K562 (cell line): ENCODE data around the gene ADD3. TPM values are rescaled to one million over a fixed set of nuclear protein-coding genes. Genes with fewer than 3 reads are reported as not detected.

ENCODE experiments used
- ATAC-seq: fragments of 200-7000 bp; cut with Tn5 transposase; 3 replicates; pipeline ENCODE4 v1.9.1; 2020; ENCODE audit warnings: moderate library complexity
- BruUV-seq: library from RNA; stranded (reverse); fragments of 400-500 nt; replicated peaks from 2 replicates; lab custom pipeline; 2021; lab: Mats Ljungman, UMichigan
- CTCF ChIA-PET: fragments of 300-600 bp; formaldehyde crosslinking; extraction: SDS; loops from one replicate; lab custom pipeline; 2021; ENCODE audit warnings: low intra/inter-chr PET ratio; lab: Yijun Ruan, JAX
- POLR2A ChIA-PET: fragments of 300-600, 350-650 bp; sonication (Branson Sonifier 250); formaldehyde crosslinking; extraction: SDS; loops from one replicate; lab custom pipeline; 2021; ENCODE audit warnings: antibody characterized with exemption, inconsistent platforms; lab: Yijun Ruan, JAX
- DNase-seq, 4 experiments: peaks; one replicate each; pipeline versions ENCODE4 v3.0.0 to v3.0.0-alpha.2; 2011 to 2018; ENCODE audit warnings: low spot score in 3 of 4, mixed read lengths in 3 of 4; ENCODE audit errors: extremely low read depth in 1 of 4
- FAIRE-seq: peaks from 2 replicates; lab custom pipeline; 2011; peaks lifted over from hg19 to GRCh38; lab: Jason Lieb, UNC
- H2AFZ ChIP-seq: 2 replicates; pipeline ENCODE4 v1.6.0; 2011; ENCODE audit warnings: low read depth, low read length, control low read depth, inconsistent platforms
- H3K27ac ChIP-seq: fragments of 200-600 bp; 3 replicates; pipeline ENCODE4 v1.8.0; 2011; ENCODE audit warnings: low read depth, mild to moderate bottlenecking, control low read depth, inconsistent platforms, low read length, moderate library complexity, mixed read lengths; ENCODE audit errors: extremely low read depth
- H3K27me3 ChIP-seq, 2 experiments: fragments of 300-600 bp in 1 of 2; 2 replicates in 1 of 2; 3 replicates in 1 of 2; pipeline versions ENCODE4 v1.6.0 to v1.8.0; 2011; ENCODE audit warnings: inconsistent platforms in 2 of 2, low read length in 2 of 2, mild to moderate bottlenecking in 1 of 2, mixed read lengths in 1 of 2, moderate library complexity in 1 of 2; ENCODE audit not compliant: control insufficient read depth in 2 of 2, insufficient read depth in 2 of 2
- H3K36me3 ChIP-seq: fragments of 300-600 bp; 3 replicates; pipeline ENCODE4 v1.8.0; 2011; ENCODE audit warnings: mild to moderate bottlenecking, low read length, inconsistent platforms; ENCODE audit not compliant: control insufficient read depth, insufficient read depth
- H3K4me1 ChIP-seq, 2 experiments: fragments of 200-600 bp in 1 of 2; replicated peaks in 1 of 2; 2 replicates in 1 of 2; 3 replicates in 1 of 2; pipeline versions ENCODE4 v1.5.1 to v1.8.0; 2011; ENCODE audit warnings: inconsistent platforms in 2 of 2, low read length in 2 of 2, mild to moderate bottlenecking in 1 of 2, mixed read lengths in 1 of 2, moderate library complexity in 1 of 2; ENCODE audit not compliant: control insufficient read depth in 2 of 2, insufficient read depth in 2 of 2
- H3K4me2 ChIP-seq: 2 replicates; pipeline ENCODE4 v1.6.1; 2011; ENCODE audit warnings: low read length, control low read depth, inconsistent platforms, mixed read lengths; ENCODE audit not compliant: insufficient read depth
- H3K4me3 ChIP-seq: fragments of 200-600 bp; sonication (generic), shearing (Covaris generic); 2 replicates; pipeline ENCODE4 v1.5.1; 2016; ENCODE audit warnings: control low read depth, inconsistent platforms
- H3K79me2 ChIP-seq: fragments of 200-600 bp; 3 replicates; pipeline ENCODE4 v1.8.0; 2011; ENCODE audit warnings: low read length, inconsistent platforms; ENCODE audit not compliant: control insufficient read depth, insufficient read depth
- H3K9ac ChIP-seq, 2 experiments: 2 replicates each; pipeline versions ENCODE4 v1.6.0 to v1.6.1; 2011; ENCODE audit warnings: low read depth in 2 of 2, low read length in 2 of 2, control low read depth in 1 of 2, inconsistent platforms in 1 of 2, mild to moderate bottlenecking in 1 of 2, mixed read lengths in 1 of 2; ENCODE audit not compliant: insufficient read depth in 1 of 2
- H3K9me1 ChIP-seq: one replicate; pipeline ENCODE4 v1.6.0; 2011; ENCODE audit warnings: inconsistent platforms, mild to moderate bottlenecking, low read length, moderate library complexity; ENCODE audit not compliant: control insufficient read depth, insufficient read depth
- H3K9me3 ChIP-seq: replicated peaks from 2 replicates; pipeline ENCODE4 v1.5.1; 2011; ENCODE audit warnings: low read depth, low read length, inconsistent platforms; ENCODE audit not compliant: control insufficient read depth, insufficient read depth
- H4K20me1 ChIP-seq: replicated peaks from 2 replicates; pipeline ENCODE4 v1.6.1; 2011; ENCODE audit warnings: low read length, inconsistent platforms, mixed read lengths; ENCODE audit not compliant: control insufficient read depth, insufficient read depth
- ESRRA ChIP-seq: fragments of 450-650 bp; IDR thresholded peaks from 2 replicates; pipeline ENCODE4 v1.6.1; 2014; ENCODE audit warnings: low read depth, mild to moderate bottlenecking, moderate library complexity, borderline replicate concordance
- KDM4B ChIP-seq, 2 experiments: fragments of 450-650 bp in 1 of 2; sonication (generic) in 1 of 2; IDR thresholded peaks; 2 replicates each; pipeline ENCODE4 v1.6.1; 2016 to 2017; ENCODE audit warnings: borderline replicate concordance in 2 of 2, antibody characterized with exemption in 1 of 2, low read depth in 1 of 2, mild to moderate bottlenecking in 1 of 2
- MAFK ChIP-seq: IDR thresholded peaks from 2 replicates; pipeline ENCODE4 v1.6.1; 2011; ENCODE audit warnings: low read length, improper control_type of control experiment
- MED1 ChIP-seq: sonication (generic); formaldehyde crosslinking; IDR thresholded peaks from 2 replicates; pipeline ENCODE4 v1.8.1; 2023; ENCODE audit warnings: missing genetic modification reagents, borderline replicate concordance
- NUFIP1 ChIP-seq: fragments of 450-650 bp; IDR thresholded peaks from 2 replicates; pipeline ENCODE4 v1.6.1; 2018; ENCODE audit not compliant: partially characterized antibody
- SUPT5H ChIP-seq: fragments of 450-650 bp; IDR thresholded peaks from 2 replicates; pipeline ENCODE4 v1.6.1; 2016
- WHSC1 ChIP-seq: IDR thresholded peaks from one replicate; pipeline ENCODE4 v1.6.1; 2012; ENCODE audit warnings: low read length, control low read depth, inconsistent platforms
- ZFPM2 ChIP-seq: fragments of 250-450 bp; sonication (Bioruptor Pico); IDR thresholded peaks from 2 replicates; pipeline ENCODE4 v1.5.1; 2022; ENCODE audit warnings: mild to moderate bottlenecking
- ZNF436 ChIP-seq: fragments of 250-450, 450-650 bp; sonication (Bioruptor Pico); formaldehyde crosslinking; IDR thresholded peaks from 2 replicates; pipeline ENCODE4 v1.7.0; 2020; ENCODE audit warnings: mild to moderate bottlenecking
- WGBS: fragments of 100-300 bp; shearing (Covaris generic); methylation state at CpG from one replicate; pipeline ENCODE4 v1.1.6; 2016; ENCODE audit warnings: low coverage, mixed read lengths; ENCODE audit not compliant: insufficient coverage; ENCODE audit errors: missing lambda C conversion rate; 5-methylcytosine and 5-hydroxymethylcytosine counted together
- in situ Hi-C: fragments of 300-500 bp; cut with MboI; formaldehyde crosslinking; loops from 4 replicates; pipeline ENCODE4 v1.15.0; 2018; ENCODE audit warnings: inconsistent platforms, mixed read lengths
- intact Hi-C: fragments of 100-400 bp; cut with micrococcal nuclease; formaldehyde crosslinking; loops from 2 replicates; pipeline ENCODE4 v1.14.2; 2022
- polyA plus RNA-seq, 8 experiments: library from polyadenylated mRNA; depleted of rRNA in 4 of 8; stranded (reverse) in 5 of 8; unstranded in 3 of 8; fragments of >200 nt; fragmentation: Nextera tagmentation in 2 of 8; fragmentation: Illumina TruSeq in 1 of 8; extraction: Ambion mirVana in 2 of 8; extraction: Trizol in 1 of 8; gene quantifications; 2 replicates each; pipeline versions ENCODE4 v1.2.1 to v1.2.3, GENCODE V29; 2011 to 2014; ENCODE audit warnings: inconsistent platforms in 1 of 8, missing spikeins in 1 of 8
- total RNA-seq, 7 experiments: library from RNA; depleted of rRNA in 6 of 7; stranded (reverse); fragments of >200 nt in 6 of 7; fragmentation: Illumina TruSeq in 2 of 7; extraction: Trizol in 2 of 7; gene quantifications; 2 replicates each; pipeline versions ENCODE4 v1.2.1 to v1.2.3, GENCODE V29; 2011 to 2021; ENCODE audit warnings: low replicate concordance in 1 of 7
- TF ChIP-seq, protein P1 (sequence below): fragments of 450-650 bp; IDR thresholded peaks from 2 replicates; pipeline ENCODE4 v1.6.1; 2018; ENCODE audit not compliant: partially characterized antibody
- TF ChIP-seq, protein P2 (sequence below): IDR thresholded peaks from 3 replicates; pipeline ENCODE4 v1.6.1; 2011; ENCODE audit warnings: borderline replicate concordance, mild to moderate bottlenecking, moderate library complexity; ENCODE audit not compliant: insufficient read length; ENCODE audit errors: extremely low read depth

The ADD3 gene
- total and polyA plus RNA-seq, 9 of the 15 experiments (the other 6 are each of a cell fraction or from before 2014, with no cell fraction given) = 13.2 to 125 (median 31.7) TPM

GRCh38 chr10:110036640-110037039, 28.9 kb downstream of the ADD3 start:
- no peak overlapping the region for H2AFZ ChIP-seq
- H3K9ac ChIP-seq = no peak overlapping the region
- in situ Hi-C loops = no loop called here
- H3K9me1 ChIP-seq = no peaks in the 10 kb centered on the region
- H3K36me3 ChIP-seq = no peaks in the 10 kb centered on the region
- H3K4me1 ChIP-seq = peaks cover 0 to 2% of the 10 kb centered on the region in 2 experiments; a peak in 1 of 5 replicates
- no peak overlapping the region for H3K27ac ChIP-seq
- H3K9me3 ChIP-seq = no peaks in the 10 kb centered on the region
- ChIA-PET CTCF (no interaction called here), POLR2A (no interaction called here)
- no peak overlapping the region for H3K4me2 ChIP-seq
- no peaks in the 10 kb centered on the region for H4K20me1 ChIP-seq
- no peak for FAIRE-seq
- H3K79me2 ChIP-seq = peaks cover 51% of the 10 kb centered on the region
- intact Hi-C loops = no loop called here
- H3K27me3 ChIP-seq = no peaks in the 10 kb centered on the region
- ATAC-seq = no peak
- DNase-seq = no peak
- no peak for TF ChIP-seq MED1 (CRISPR knock-in tag)
- TF ChIP-seq ZFPM2 = no peak
- TF ChIP-seq KDM4B (IDR thresholded peaks at IDR 0.05; ENCODE audit: borderline replicate concordance in 2 of 2, low read depth in 1 of 2) = no peak
- TF ChIP-seq NUFIP1 = no peak
- TF ChIP-seq SUPT5H = no peak
- TF ChIP-seq ZNF436 (CRISPR knock-in tag) = no peak
- no peak for TF ChIP-seq ESRRA
- TF ChIP-seq, protein P1, sequence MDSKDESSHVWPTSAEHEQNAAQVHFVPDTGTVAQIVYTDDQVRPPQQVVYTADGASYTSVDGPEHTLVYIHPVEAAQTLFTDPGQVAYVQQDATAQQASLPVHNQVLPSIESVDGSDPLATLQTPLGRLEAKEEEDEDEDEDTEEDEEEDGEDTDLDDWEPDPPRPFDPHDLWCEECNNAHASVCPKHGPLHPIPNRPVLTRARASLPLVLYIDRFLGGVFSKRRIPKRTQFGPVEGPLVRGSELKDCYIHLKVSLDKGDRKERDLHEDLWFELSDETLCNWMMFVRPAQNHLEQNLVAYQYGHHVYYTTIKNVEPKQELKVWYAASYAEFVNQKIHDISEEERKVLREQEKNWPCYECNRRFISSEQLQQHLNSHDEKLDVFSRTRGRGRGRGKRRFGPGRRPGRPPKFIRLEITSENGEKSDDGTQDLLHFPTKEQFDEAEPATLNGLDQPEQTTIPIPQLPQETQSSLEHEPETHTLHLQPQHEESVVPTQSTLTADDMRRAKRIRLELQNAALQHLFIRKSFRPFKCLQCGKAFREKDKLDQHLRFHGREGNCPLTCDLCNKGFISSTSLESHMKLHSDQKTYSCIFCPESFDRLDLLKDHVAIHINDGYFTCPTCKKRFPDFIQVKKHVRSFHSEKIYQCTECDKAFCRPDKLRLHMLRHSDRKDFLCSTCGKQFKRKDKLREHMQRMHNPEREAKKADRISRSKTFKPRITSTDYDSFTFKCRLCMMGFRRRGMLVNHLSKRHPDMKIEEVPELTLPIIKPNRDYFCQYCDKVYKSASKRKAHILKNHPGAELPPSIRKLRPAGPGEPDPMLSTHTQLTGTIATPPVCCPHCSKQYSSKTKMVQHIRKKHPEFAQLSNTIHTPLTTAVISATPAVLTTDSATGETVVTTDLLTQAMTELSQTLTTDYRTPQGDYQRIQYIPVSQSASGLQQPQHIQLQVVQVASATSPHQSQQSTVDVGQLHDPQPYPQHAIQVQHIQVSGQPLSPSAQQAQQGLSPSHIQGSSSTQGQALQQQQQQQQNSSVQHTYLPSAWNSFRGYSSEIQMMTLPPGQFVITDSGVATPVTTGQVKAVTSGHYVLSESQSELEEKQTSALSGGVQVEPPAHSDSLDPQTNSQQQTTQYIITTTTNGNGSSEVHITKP = no peak
- TF ChIP-seq WHSC1 = no peak
- TF ChIP-seq, protein P2, sequence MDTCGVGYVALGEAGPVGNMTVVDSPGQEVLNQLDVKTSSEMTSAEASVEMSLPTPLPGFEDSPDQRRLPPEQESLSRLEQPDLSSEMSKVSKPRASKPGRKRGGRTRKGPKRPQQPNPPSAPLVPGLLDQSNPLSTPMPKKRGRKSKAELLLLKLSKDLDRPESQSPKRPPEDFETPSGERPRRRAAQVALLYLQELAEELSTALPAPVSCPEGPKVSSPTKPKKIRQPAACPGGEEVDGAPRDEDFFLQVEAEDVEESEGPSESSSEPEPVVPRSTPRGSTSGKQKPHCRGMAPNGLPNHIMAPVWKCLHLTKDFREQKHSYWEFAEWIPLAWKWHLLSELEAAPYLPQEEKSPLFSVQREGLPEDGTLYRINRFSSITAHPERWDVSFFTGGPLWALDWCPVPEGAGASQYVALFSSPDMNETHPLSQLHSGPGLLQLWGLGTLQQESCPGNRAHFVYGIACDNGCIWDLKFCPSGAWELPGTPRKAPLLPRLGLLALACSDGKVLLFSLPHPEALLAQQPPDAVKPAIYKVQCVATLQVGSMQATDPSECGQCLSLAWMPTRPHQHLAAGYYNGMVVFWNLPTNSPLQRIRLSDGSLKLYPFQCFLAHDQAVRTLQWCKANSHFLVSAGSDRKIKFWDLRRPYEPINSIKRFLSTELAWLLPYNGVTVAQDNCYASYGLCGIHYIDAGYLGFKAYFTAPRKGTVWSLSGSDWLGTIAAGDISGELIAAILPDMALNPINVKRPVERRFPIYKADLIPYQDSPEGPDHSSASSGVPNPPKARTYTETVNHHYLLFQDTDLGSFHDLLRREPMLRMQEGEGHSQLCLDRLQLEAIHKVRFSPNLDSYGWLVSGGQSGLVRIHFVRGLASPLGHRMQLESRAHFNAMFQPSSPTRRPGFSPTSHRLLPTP = no peak
- TF ChIP-seq MAFK = no peak
- BruUV-seq = no TSS peak
- no peak overlapping the region for H3K4me3 ChIP-seq
- 83% methylated on average over 3 of the region's 3 CpGs for WGBS
